ENCODE results near the gene IGF1R.

The IGF1R gene

GRCh38 chr15:98853161-98853560 is 204.8 kb downstream of the IGF1R start:
- peak overlapping the region; percentile 48 for H3K4me3 ChIP-seq (ENCODE audit: low read depth, low read length)
- no peak for TF ChIP-seq CTCF (IDR thresholded peaks at IDR 0.05; ENCODE audit: borderline replicate concordance, insufficient read depth, low read depth, low read length)

GRCh38 chr15:98853617-98854420 is 205.5 kb downstream of the IGF1R start:
- TF ChIP-seq CTCF (IDR thresholded peaks at IDR 0.05; ENCODE audit: borderline replicate concordance, insufficient read depth, low read depth, low read length) = no peak
- no peak overlapping the region for H3K4me3 ChIP-seq (ENCODE audit: low read depth, low read length)

GRCh38 chr15:98854496-98854895 is 206.2 kb downstream of the IGF1R start:
- H3K4me3 ChIP-seq (ENCODE audit: low read depth, low read length) = no peak overlapping the region
- TF ChIP-seq CTCF (IDR thresholded peaks at IDR 0.05; ENCODE audit: borderline replicate concordance, insufficient read depth, low read depth, low read length) = no peak

- no peak overlapping the region for H3K4me3 ChIP-seq (ENCODE audit: low read depth, low read length)
- TF ChIP-seq CTCF (IDR thresholded peaks at IDR 0.05; ENCODE audit: borderline replicate concordance, insufficient read depth, low read depth, low read length) = no peak
Measured at GRCh38 chr15:98855067-98855814, 206.9 kb downstream of the IGF1R start.

GRCh38 chr15:98855815-98856531 is 207.6 kb downstream of the IGF1R start:
- no peak overlapping the region for H3K4me3 ChIP-seq (ENCODE audit: low read depth, low read length)
- no peak for TF ChIP-seq CTCF (IDR thresholded peaks at IDR 0.05; ENCODE audit: borderline replicate concordance, insufficient read depth, low read depth, low read length)

- TF ChIP-seq CTCF (IDR thresholded peaks at IDR 0.05; ENCODE audit: borderline replicate concordance, insufficient read depth, low read depth, low read length) = no peak
- no peak overlapping the region for H3K4me3 ChIP-seq (ENCODE audit: low read depth, low read length)
Measured at GRCh38 chr15:98856532-98856907, 208.2 kb downstream of the IGF1R start.
